Right atrium auricular region (tissue), 2 donors: ENCODE measurements around the gene MYPOP. TPM values are rescaled to one million over a fixed set of nuclear protein-coding genes. Genes with fewer than 3 reads are reported as not detected.

Experiments used
- DNase-seq: peaks from one replicate; pipeline ENCODE4 v3.0.0-alpha.2; 2019; ENCODE audit warnings: low spot score
- H3K27ac ChIP-seq, 2 donors: fragments of 200-600 bp; sonication (generic); 1 replicate in 1 of 2; 2 replicates in 1 of 2; pipeline ENCODE4 v1.5.1; 2016 to 2019
- H3K27me3 ChIP-seq, 2 donors: fragments of 200-600 bp; sonication (generic); one replicate each; pipeline versions ENCODE4 v1.5.1 to v1.6.0; 2017 to 2019
- H3K36me3 ChIP-seq: fragments of 200-600 bp; sonication (generic); one replicate; pipeline ENCODE4 v1.5.1; 2016
- H3K4me1 ChIP-seq, 2 donors: fragments of 200-600 bp; sonication (generic); one replicate each; pipeline versions ENCODE4 v1.5.1 to v1.6.0; 2017 to 2019
- H3K4me3 ChIP-seq, 2 donors: fragments of 200-600 bp; sonication (generic); 1 replicate in 1 of 2; 2 replicates in 1 of 2; pipeline ENCODE4 v1.5.1; 2017 to 2019; ENCODE audit warnings: mild to moderate bottlenecking in 1 of 2, moderate library complexity in 1 of 2
- H3K9me3 ChIP-seq, 2 donors: fragments of 200-600 bp; sonication (generic); one replicate each; pipeline ENCODE4 v1.5.1; 2019
- total RNA-seq, 2 donors: library from RNA; depleted of rRNA; stranded (reverse); fragments of >200 nt; gene quantifications; one replicate each; pipeline ENCODE4 v1.1.0, GENCODE V29; 2016
- TF ChIP-seq, protein P1 (sequence below), 2 donors: fragments of 200-600 bp; sonication (generic); IDR thresholded peaks; one replicate each; pipeline ENCODE4 v1.5.1; 2019; ENCODE audit warnings: antibody characterized with exemption in 2 of 2

Gene MYPOP
- total RNA-seq, 2 donors from 2014 or later: 6.0 to 7.2 TPM

DNA sequence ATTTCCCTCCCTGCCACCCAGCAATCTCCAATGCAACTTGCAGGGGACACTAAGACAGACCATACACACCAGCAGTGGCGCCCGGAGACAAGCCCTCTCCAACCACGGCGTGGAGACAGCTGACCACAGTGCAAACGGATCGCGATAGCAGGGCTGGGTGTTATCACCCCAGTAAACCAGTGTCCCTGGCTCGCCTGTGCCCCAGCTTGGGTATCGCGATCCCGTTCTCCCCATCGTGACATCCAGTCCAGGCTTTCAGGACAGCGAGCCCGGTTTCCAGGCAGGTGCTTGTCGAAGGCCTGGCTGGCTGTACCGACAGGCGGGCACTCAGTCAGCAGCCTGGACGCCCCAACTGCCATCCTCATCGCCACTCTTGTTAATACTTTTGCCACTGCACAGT is 32.9 kb upstream of the MYPOP start:
- H3K4me1 ChIP-seq: no peaks in the 10 kb centered on the region
- no peak overlapping the region for H3K4me3 ChIP-seq
- H3K36me3 ChIP-seq: no peaks in the 10 kb centered on the region
- no peaks in the 10 kb centered on the region for H3K27me3 ChIP-seq
- DNase-seq: no peak
- TF ChIP-seq, protein P1, sequence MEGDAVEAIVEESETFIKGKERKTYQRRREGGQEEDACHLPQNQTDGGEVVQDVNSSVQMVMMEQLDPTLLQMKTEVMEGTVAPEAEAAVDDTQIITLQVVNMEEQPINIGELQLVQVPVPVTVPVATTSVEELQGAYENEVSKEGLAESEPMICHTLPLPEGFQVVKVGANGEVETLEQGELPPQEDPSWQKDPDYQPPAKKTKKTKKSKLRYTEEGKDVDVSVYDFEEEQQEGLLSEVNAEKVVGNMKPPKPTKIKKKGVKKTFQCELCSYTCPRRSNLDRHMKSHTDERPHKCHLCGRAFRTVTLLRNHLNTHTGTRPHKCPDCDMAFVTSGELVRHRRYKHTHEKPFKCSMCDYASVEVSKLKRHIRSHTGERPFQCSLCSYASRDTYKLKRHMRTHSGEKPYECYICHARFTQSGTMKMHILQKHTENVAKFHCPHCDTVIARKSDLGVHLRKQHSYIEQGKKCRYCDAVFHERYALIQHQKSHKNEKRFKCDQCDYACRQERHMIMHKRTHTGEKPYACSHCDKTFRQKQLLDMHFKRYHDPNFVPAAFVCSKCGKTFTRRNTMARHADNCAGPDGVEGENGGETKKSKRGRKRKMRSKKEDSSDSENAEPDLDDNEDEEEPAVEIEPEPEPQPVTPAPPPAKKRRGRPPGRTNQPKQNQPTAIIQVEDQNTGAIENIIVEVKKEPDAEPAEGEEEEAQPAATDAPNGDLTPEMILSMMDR (IDR thresholded peaks at IDR 0.05): no peak
- H3K9me3 ChIP-seq: no peaks in the 10 kb centered on the region
- H3K27ac ChIP-seq: no peak overlapping the region

DNA sequence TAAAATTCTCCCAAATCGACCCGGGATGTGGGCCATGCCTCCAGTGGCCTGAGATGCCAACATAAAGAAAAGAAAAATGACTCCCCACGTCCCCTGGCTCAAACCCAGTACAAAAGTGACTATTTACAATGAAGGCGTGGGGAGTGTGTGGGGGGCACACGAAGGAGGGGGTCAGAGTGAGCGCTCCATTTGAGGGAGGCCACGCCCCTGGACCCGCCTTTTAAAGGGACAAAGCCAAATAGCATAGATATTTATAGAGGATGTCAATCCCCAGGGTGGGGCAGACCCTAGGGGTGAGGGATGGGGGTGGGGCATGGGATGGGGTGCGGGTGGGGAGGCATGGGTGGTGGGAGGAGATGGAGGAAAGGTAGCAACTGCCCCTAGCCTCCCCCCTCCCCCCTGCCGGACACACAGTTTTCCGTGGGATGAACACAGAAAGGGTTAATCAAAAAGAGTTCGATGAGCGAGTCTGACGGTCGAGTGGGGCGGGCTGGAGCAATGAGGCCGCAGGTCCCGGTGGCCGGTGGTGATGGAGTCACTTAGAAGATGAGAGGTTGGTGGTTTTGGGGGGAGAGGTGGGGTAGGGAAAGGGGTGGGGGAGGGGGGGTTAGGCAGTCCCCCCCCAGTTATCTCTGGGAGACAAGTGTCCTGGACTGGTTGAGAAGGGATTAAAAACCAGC is 32.3 kb upstream of the MYPOP start:
- no peak overlapping the region for H3K27ac ChIP-seq
- no peaks in the 10 kb centered on the region for H3K4me1 ChIP-seq
- H3K9me3 ChIP-seq: no peaks in the 10 kb centered on the region
- H3K36me3 ChIP-seq: no peaks in the 10 kb centered on the region
- no peaks in the 10 kb centered on the region for H3K27me3 ChIP-seq
- TF ChIP-seq, protein P1 (IDR thresholded peaks at IDR 0.05): no peak
- H3K4me3 ChIP-seq: no peak overlapping the region
- DNase-seq: no peak

DNA sequence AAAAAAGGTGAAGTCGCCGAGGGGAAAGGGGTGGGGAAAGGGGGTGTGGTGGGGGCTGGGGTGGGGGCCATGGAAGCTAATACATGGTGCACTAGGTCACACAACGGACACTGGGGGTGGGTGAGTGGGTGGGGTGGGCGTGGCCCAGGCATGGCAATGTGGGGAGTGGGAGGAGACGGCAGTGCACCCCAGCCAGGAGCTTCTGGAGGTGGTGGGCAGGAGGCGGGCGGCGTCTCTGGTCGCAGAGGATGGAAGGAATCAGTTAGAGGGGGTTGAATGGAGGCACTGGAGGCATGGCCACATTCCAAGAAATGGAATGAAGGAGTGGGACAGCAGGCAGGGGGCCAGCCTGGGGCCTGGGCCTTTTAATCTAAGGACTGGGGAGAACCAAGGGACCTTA is 31.3 kb upstream of the MYPOP start:
- DNase-seq: no peak
- no peaks in the 10 kb centered on the region for H3K27me3 ChIP-seq
- TF ChIP-seq, protein P1 (IDR thresholded peaks at IDR 0.05): no peak

DNA sequence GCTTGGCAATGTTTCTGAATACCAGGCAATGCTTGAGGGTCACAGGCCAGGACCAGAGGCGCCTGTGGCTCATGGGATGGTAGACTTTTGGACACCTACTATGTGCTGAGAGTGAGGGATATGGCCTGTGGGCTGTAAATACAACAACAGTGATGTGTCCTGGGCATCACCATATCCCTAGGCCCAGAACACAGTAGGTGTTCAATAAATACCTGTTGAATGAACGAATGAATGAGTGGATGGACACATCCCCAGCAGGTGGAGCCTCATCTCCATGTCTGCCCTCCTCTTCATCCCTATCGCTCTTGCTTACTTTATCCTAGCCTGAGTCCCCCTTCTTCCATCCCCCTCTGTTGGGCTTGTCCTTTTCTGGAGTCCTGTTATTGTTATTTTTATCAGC is 28.6 kb upstream of the MYPOP start:
- H3K9me3 ChIP-seq: no peaks in the 10 kb centered on the region
- H3K4me1 ChIP-seq: peaks cover 0 to 4% of the 10 kb centered on the region in 2 donors
- TF ChIP-seq, protein P1 (IDR thresholded peaks at IDR 0.05): no peak
- no peak overlapping the region for H3K4me3 ChIP-seq
- no peak overlapping the region for H3K27ac ChIP-seq
- no peaks in the 10 kb centered on the region for H3K27me3 ChIP-seq
- no peaks in the 10 kb centered on the region for H3K36me3 ChIP-seq
- DNase-seq: no peak

More for the DNA sequence above, 31.3 kb upstream of the MYPOP start:
- no peak overlapping the region for H3K27ac ChIP-seq
- H3K4me3 ChIP-seq: no peak overlapping the region
- H3K36me3 ChIP-seq: no peaks in the 10 kb centered on the region
- H3K9me3 ChIP-seq: no peaks in the 10 kb centered on the region
- no peaks in the 10 kb centered on the region for H3K4me1 ChIP-seq

DNA sequence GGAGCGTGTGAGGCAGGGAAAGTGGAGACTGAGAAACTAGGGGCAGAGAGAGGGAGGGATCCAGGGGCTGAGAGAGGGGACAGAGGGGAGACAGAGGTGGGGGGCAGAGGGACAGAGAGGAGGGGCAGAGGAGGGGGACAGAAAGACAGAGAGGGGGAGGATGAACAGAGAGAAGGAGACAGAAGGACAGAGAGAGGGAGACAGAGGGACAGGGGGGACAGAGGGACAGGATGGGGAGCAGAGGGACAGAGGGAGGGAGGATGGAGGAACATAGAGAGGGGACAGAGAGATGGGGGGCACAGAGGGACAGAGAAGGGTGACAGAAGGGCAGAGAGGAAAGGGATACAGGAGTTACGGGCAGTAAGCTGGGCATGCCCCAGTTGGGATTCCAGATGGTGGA is 26.8 kb upstream of the MYPOP start:
- DNase-seq: no peak
- Histone ChIP-seq H3K9me3 (no peaks in the 10 kb centered on the region), H3K27me3 (no peaks in the 10 kb centered on the region), H3K4me1 (peaks cover 0 to 4% of the 10 kb centered on the region in 2 donors), H3K4me3 (no peak overlapping the region), H3K27ac (no peak overlapping the region), H3K36me3 (no peaks in the 10 kb centered on the region)
- TF ChIP-seq, protein P1 (IDR thresholded peaks at IDR 0.05): no peak
